K562 (cell line): Measurements from ENCODE around the gene PDE6H. TPM values are rescaled to one million over a fixed set of nuclear protein-coding genes. Genes with fewer than 3 reads are reported as not detected.

ENCODE experiments used
- ATAC-seq: fragments of 200-7000 bp; cut with Tn5 transposase; 3 replicates; pipeline ENCODE4 v1.9.1; 2020; ENCODE audit warnings: moderate library complexity
- BruUV-seq: library from RNA; stranded (reverse); fragments of 400-500 nt; replicated peaks from 2 replicates; lab custom pipeline; 2021; lab: Mats Ljungman, UMichigan
- CTCF ChIA-PET: fragments of 300-600 bp; formaldehyde crosslinking; extraction: SDS; loops from one replicate; lab custom pipeline; 2021; ENCODE audit warnings: low intra/inter-chr PET ratio; lab: Yijun Ruan, JAX
- POLR2A ChIA-PET: fragments of 300-600, 350-650 bp; sonication (Branson Sonifier 250); formaldehyde crosslinking; extraction: SDS; loops from one replicate; lab custom pipeline; 2021; ENCODE audit warnings: antibody characterized with exemption, inconsistent platforms; lab: Yijun Ruan, JAX
- DNase-seq, 4 experiments: peaks; one replicate each; pipeline versions ENCODE4 v3.0.0 to v3.0.0-alpha.2; 2011 to 2018; ENCODE audit warnings: low spot score in 3 of 4, mixed read lengths in 3 of 4; ENCODE audit errors: extremely low read depth in 1 of 4
- FAIRE-seq: peaks from 2 replicates; lab custom pipeline; 2011; peaks lifted over from hg19 to GRCh38; lab: Jason Lieb, UNC
- H2AFZ ChIP-seq: 2 replicates; pipeline ENCODE4 v1.6.0; 2011; ENCODE audit warnings: low read depth, low read length, control low read depth, inconsistent platforms
- H3K27ac ChIP-seq: fragments of 200-600 bp; 3 replicates; pipeline ENCODE4 v1.8.0; 2011; ENCODE audit warnings: low read depth, mild to moderate bottlenecking, control low read depth, inconsistent platforms, low read length, moderate library complexity, mixed read lengths; ENCODE audit errors: extremely low read depth
- H3K27me3 ChIP-seq, 2 experiments: fragments of 300-600 bp in 1 of 2; 2 replicates in 1 of 2; 3 replicates in 1 of 2; pipeline versions ENCODE4 v1.6.0 to v1.8.0; 2011; ENCODE audit warnings: inconsistent platforms in 2 of 2, low read length in 2 of 2, mild to moderate bottlenecking in 1 of 2, mixed read lengths in 1 of 2, moderate library complexity in 1 of 2; ENCODE audit not compliant: control insufficient read depth in 2 of 2, insufficient read depth in 2 of 2
- H3K36me3 ChIP-seq: fragments of 300-600 bp; 3 replicates; pipeline ENCODE4 v1.8.0; 2011; ENCODE audit warnings: mild to moderate bottlenecking, low read length, inconsistent platforms; ENCODE audit not compliant: control insufficient read depth, insufficient read depth
- H3K4me1 ChIP-seq, 2 experiments: fragments of 200-600 bp in 1 of 2; replicated peaks in 1 of 2; 2 replicates in 1 of 2; 3 replicates in 1 of 2; pipeline versions ENCODE4 v1.5.1 to v1.8.0; 2011; ENCODE audit warnings: inconsistent platforms in 2 of 2, low read length in 2 of 2, mild to moderate bottlenecking in 1 of 2, mixed read lengths in 1 of 2, moderate library complexity in 1 of 2; ENCODE audit not compliant: control insufficient read depth in 2 of 2, insufficient read depth in 2 of 2
- H3K4me2 ChIP-seq: 2 replicates; pipeline ENCODE4 v1.6.1; 2011; ENCODE audit warnings: low read length, control low read depth, inconsistent platforms, mixed read lengths; ENCODE audit not compliant: insufficient read depth
- H3K4me3 ChIP-seq: fragments of 200-600 bp; sonication (generic), shearing (Covaris generic); 2 replicates; pipeline ENCODE4 v1.5.1; 2016; ENCODE audit warnings: control low read depth, inconsistent platforms
- H3K79me2 ChIP-seq: fragments of 200-600 bp; 3 replicates; pipeline ENCODE4 v1.8.0; 2011; ENCODE audit warnings: low read length, inconsistent platforms; ENCODE audit not compliant: control insufficient read depth, insufficient read depth
- H3K9ac ChIP-seq, 2 experiments: 2 replicates each; pipeline versions ENCODE4 v1.6.0 to v1.6.1; 2011; ENCODE audit warnings: low read depth in 2 of 2, low read length in 2 of 2, control low read depth in 1 of 2, inconsistent platforms in 1 of 2, mild to moderate bottlenecking in 1 of 2, mixed read lengths in 1 of 2; ENCODE audit not compliant: insufficient read depth in 1 of 2
- H3K9me1 ChIP-seq: one replicate; pipeline ENCODE4 v1.6.0; 2011; ENCODE audit warnings: inconsistent platforms, mild to moderate bottlenecking, low read length, moderate library complexity; ENCODE audit not compliant: control insufficient read depth, insufficient read depth
- H3K9me3 ChIP-seq: replicated peaks from 2 replicates; pipeline ENCODE4 v1.5.1; 2011; ENCODE audit warnings: low read depth, low read length, inconsistent platforms; ENCODE audit not compliant: control insufficient read depth, insufficient read depth
- H4K20me1 ChIP-seq: replicated peaks from 2 replicates; pipeline ENCODE4 v1.6.1; 2011; ENCODE audit warnings: low read length, inconsistent platforms, mixed read lengths; ENCODE audit not compliant: control insufficient read depth, insufficient read depth
- BACH1 ChIP-seq: fragments of 200-800 bp; sonication (Bioruptor generic); IDR thresholded peaks from 2 replicates; pipeline ENCODE4 v1.6.1; 2016; ENCODE audit warnings: missing genetic modification characterization, missing compliant biosample characterization
- FOXA3 ChIP-seq, 2 experiments: fragments of 450-650 bp in 1 of 2; sonication (generic) in 1 of 2; formaldehyde crosslinking; IDR thresholded peaks in 1 of 2; conservative IDR thresholded peaks in 1 of 2; 2 replicates each; pipeline versions ENCODE4 v1.4.0 to v1.8.0; 2020 to 2022; ENCODE audit warnings: mild to moderate bottlenecking in 2 of 2, missing genetic modification reagents in 1 of 2
- FOXJ2 ChIP-seq: fragments of 200-800 bp; sonication (Bioruptor generic); IDR thresholded peaks from 2 replicates; pipeline ENCODE4 v1.6.1; 2016; ENCODE audit warnings: missing genetic modification characterization, missing compliant biosample characterization
- GABPA ChIP-seq: fragments of 200-800 bp; sonication (Bioruptor generic); conservative IDR thresholded peaks from 2 replicates; pipeline ENCODE4 v1.6.1; 2016; ENCODE audit warnings: low read depth, missing genetic modification characterization, missing compliant biosample characterization
- HDAC3 ChIP-seq: fragments of 450-650 bp; IDR thresholded peaks from 2 replicates; pipeline ENCODE4 v1.6.1; 2018; ENCODE audit warnings: borderline replicate concordance, mild to moderate bottlenecking, moderate library complexity; ENCODE audit not compliant: partially characterized antibody
- HNRNPUL1 ChIP-seq: fragments of 200-400 bp; formaldehyde crosslinking; IDR thresholded peaks from 2 replicates; pipeline ENCODE4 v1.6.1; 2017; ENCODE audit warnings: low read length
- KAT2B ChIP-seq: IDR thresholded peaks from one replicate; pipeline ENCODE4 v1.6.1; 2012; ENCODE audit warnings: low read depth, mild to moderate bottlenecking, control low read depth, inconsistent platforms, low read length, moderate library complexity
- KAT8 ChIP-seq: fragments of 450-650 bp; IDR thresholded peaks from 2 replicates; pipeline ENCODE4 v1.6.1; 2016; ENCODE audit warnings: low read depth, mild to moderate bottlenecking
- MED1 ChIP-seq: sonication (generic); formaldehyde crosslinking; IDR thresholded peaks from 2 replicates; pipeline ENCODE4 v1.8.1; 2023; ENCODE audit warnings: missing genetic modification reagents, borderline replicate concordance
- MIER1 ChIP-seq: fragments of 450-650 bp; IDR thresholded peaks from 2 replicates; pipeline ENCODE4 v1.6.1; 2016; ENCODE audit warnings: antibody characterized with exemption, mild to moderate bottlenecking, low read depth
- RFX1 ChIP-seq: fragments of 450-650 bp; IDR thresholded peaks from 2 replicates; pipeline ENCODE4 v1.6.1; 2016; ENCODE audit warnings: mild to moderate bottlenecking, moderate library complexity
- TARDBP ChIP-seq: fragments of 450-650 bp; IDR thresholded peaks from 2 replicates; pipeline ENCODE4 v1.6.1; 2016
- ZZZ3 ChIP-seq: fragments of 450-650 bp; IDR thresholded peaks from 2 replicates; pipeline ENCODE4 v1.6.1; 2016; ENCODE audit warnings: antibody characterized with exemption, mild to moderate bottlenecking, moderate library complexity
- WGBS: fragments of 100-300 bp; shearing (Covaris generic); methylation state at CpG from one replicate; pipeline ENCODE4 v1.1.6; 2016; ENCODE audit warnings: low coverage, mixed read lengths; ENCODE audit not compliant: insufficient coverage; ENCODE audit errors: missing lambda C conversion rate; 5-methylcytosine and 5-hydroxymethylcytosine counted together
- in situ Hi-C: fragments of 300-500 bp; cut with MboI; formaldehyde crosslinking; loops from 4 replicates; pipeline ENCODE4 v1.15.0; 2018; ENCODE audit warnings: inconsistent platforms, mixed read lengths
- intact Hi-C: fragments of 100-400 bp; cut with micrococcal nuclease; formaldehyde crosslinking; loops from 2 replicates; pipeline ENCODE4 v1.14.2; 2022
- polyA plus RNA-seq, 8 experiments: library from polyadenylated mRNA; depleted of rRNA in 4 of 8; stranded (reverse) in 5 of 8; unstranded in 3 of 8; fragments of >200 nt; fragmentation: Nextera tagmentation in 2 of 8; fragmentation: Illumina TruSeq in 1 of 8; extraction: Ambion mirVana in 2 of 8; extraction: Trizol in 1 of 8; gene quantifications; 2 replicates each; pipeline versions ENCODE4 v1.2.1 to v1.2.3, GENCODE V29; 2011 to 2014; ENCODE audit warnings: inconsistent platforms in 1 of 8, missing spikeins in 1 of 8
- total RNA-seq, 7 experiments: library from RNA; depleted of rRNA in 6 of 7; stranded (reverse); fragments of >200 nt in 6 of 7; fragmentation: Illumina TruSeq in 2 of 7; extraction: Trizol in 2 of 7; gene quantifications; 2 replicates each; pipeline versions ENCODE4 v1.2.1 to v1.2.3, GENCODE V29; 2011 to 2021; ENCODE audit warnings: low replicate concordance in 1 of 7
- TF ChIP-seq, protein P1 (sequence below): fragments of 450-650 bp; IDR thresholded peaks from 2 replicates; pipeline ENCODE4 v1.6.1; 2017; ENCODE audit warnings: antibody characterized with exemption, mild to moderate bottlenecking

Gene PDE6H
- total and polyA plus RNA-seq, 9 of the 15 experiments (the other 6 are each of a cell fraction or from before 2014, with no cell fraction given) = 0.15 TPM; not detected in 8

DNA sequence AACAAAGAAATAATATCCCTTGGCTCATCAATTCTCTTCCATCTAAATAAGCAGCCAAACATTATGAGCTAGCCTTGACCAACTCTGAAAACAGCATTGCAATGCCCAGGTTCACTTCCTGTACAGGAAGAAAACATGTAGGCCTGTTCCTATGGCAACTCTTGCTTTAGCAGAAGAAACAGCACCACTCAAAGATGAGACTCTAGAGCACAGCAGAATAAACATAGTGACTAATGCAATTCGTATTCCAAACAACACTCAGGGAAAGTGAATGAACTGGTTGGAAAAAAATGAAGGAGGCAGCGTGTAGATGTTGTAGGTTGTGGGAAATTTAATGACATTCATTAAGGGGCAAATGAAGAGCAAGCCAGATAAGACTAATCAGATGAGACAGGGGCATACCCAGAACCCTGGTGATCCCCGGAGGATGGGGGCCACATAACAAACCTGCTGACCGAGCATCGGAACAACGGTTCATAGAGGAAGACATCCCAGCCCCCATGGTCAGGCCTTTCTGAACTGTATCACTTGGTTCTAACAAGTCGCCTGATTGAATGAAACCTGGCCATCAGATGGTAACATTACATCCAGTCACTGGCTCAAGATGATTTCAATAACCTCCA, 20.4 kb upstream of the PDE6H start:
- TF ChIP-seq KAT2B = no peak
- TF ChIP-seq FOXA3 (CRISPR knock-in tag; conservative IDR thresholded peaks at IDR 0.05 in 1 of 2, IDR thresholded peaks at IDR 0.05 in 1 of 2) = peak; percentile 19 to 92; a peak in 2 of 4 replicates
- TF ChIP-seq, protein P1, sequence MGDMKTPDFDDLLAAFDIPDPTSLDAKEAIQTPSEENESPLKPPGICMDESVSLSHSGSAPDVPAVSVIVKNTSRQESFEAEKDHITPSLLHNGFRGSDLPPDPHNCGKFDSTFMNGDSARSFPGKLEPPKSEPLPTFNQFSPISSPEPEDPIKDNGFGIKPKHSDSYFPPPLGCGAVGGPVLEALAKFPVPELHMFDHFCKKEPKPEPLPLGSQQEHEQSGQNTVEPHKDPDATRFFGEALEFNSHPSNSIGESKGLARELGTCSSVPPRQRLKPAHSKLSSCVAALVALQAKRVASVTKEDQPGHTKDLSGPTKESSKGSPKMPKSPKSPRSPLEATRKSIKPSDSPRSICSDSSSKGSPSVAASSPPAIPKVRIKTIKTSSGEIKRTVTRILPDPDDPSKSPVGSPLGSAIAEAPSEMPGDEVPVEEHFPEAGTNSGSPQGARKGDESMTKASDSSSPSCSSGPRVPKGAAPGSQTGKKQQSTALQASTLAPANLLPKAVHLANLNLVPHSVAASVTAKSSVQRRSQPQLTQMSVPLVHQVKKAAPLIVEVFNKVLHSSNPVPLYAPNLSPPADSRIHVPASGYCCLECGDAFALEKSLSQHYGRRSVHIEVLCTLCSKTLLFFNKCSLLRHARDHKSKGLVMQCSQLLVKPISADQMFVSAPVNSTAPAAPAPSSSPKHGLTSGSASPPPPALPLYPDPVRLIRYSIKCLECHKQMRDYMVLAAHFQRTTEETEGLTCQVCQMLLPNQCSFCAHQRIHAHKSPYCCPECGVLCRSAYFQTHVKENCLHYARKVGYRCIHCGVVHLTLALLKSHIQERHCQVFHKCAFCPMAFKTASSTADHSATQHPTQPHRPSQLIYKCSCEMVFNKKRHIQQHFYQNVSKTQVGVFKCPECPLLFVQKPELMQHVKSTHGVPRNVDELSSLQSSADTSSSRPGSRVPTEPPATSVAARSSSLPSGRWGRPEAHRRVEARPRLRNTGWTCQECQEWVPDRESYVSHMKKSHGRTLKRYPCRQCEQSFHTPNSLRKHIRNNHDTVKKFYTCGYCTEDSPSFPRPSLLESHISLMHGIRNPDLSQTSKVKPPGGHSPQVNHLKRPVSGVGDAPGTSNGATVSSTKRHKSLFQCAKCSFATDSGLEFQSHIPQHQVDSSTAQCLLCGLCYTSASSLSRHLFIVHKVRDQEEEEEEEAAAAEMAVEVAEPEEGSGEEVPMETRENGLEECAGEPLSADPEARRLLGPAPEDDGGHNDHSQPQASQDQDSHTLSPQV = no peak
- no peak for TF ChIP-seq ZZZ3
- TF ChIP-seq HNRNPUL1 = no peak
- no peak for TF ChIP-seq HDAC3
- TF ChIP-seq MIER1 = no peak
- TF ChIP-seq TARDBP = no peak
- TF ChIP-seq MED1 = no peak
- TF ChIP-seq GABPA (tag) = peak; percentile 30; the same call in 1 of the 2 replicates
- peak; percentile 85 for TF ChIP-seq FOXJ2 (tag)
- TF ChIP-seq RFX1 = peak; percentile 62
- TF ChIP-seq KAT8 = no peak
- TF ChIP-seq BACH1 = no peak
- intact Hi-C loops = no loop called here
- no peaks in the 10 kb centered on the region for H4K20me1 ChIP-seq
- ATAC-seq (no peak), FAIRE-seq (no peak), DNase-seq (no peak)
- H3K27ac ChIP-seq = no peak overlapping the region
- ChIA-PET CTCF (no interaction called here), POLR2A (no interaction called here)
- H3K27me3 ChIP-seq = no peaks in the 10 kb centered on the region
- WGBS = 28% methylated on average over 7 of the region's 7 CpGs
- in situ Hi-C loops = loop anchor here (25.0 kb wide), 1 partner anchor 740 kb away; no protein-coding TSS in a partner anchor
- H3K4me1 ChIP-seq = no peaks in the 10 kb centered on the region; a peak in 2 of 5 replicates
- H3K4me2 ChIP-seq = no peak overlapping the region
- H3K79me2 ChIP-seq = no peaks in the 10 kb centered on the region
- peaks cover 15% of the 10 kb centered on the region; the same call in 1 of the 3 replicates for H3K36me3 ChIP-seq
- no peak overlapping the region for H3K4me3 ChIP-seq
- H3K9ac ChIP-seq = no peak overlapping the region
- no peak overlapping the region for H2AFZ ChIP-seq
- H3K9me1 ChIP-seq = no peaks in the 10 kb centered on the region
- no TSS peak for BruUV-seq
- no peaks in the 10 kb centered on the region for H3K9me3 ChIP-seq
